K562 (cell line): ENCODE results near the gene DBT.

Source experiments
- BHLHE40 ChIP-seq: IDR thresholded peaks from 2 replicates; pipeline ENCODE4 v1.6.1; 2011; ENCODE audit warnings: low read length, improper control_type of control experiment
- EHMT2 ChIP-seq: fragments of 450-650 bp; IDR thresholded peaks from 2 replicates; pipeline ENCODE4 v1.6.1; 2018; ENCODE audit warnings: antibody characterized with exemption
- EZH2 ChIP-seq: IDR thresholded peaks from 2 replicates; pipeline ENCODE4 v1.6.1; 2012; ENCODE audit warnings: low read depth, mild to moderate bottlenecking, inconsistent platforms, low read length, borderline replicate concordance
- HIVEP1 ChIP-seq: fragments of 250-450 bp; sonication (Bioruptor Pico); IDR thresholded peaks from 2 replicates; pipeline ENCODE4 v1.4.0; 2020; ENCODE audit warnings: mild to moderate bottlenecking
- MAFK ChIP-seq: IDR thresholded peaks from 2 replicates; pipeline ENCODE4 v1.6.1; 2011; ENCODE audit warnings: low read length, improper control_type of control experiment
- NBN ChIP-seq: fragments of 450-650 bp; IDR thresholded peaks from 2 replicates; pipeline ENCODE4 v1.6.1; 2016; ENCODE audit warnings: low read depth, mild to moderate bottlenecking
- NCOA4 ChIP-seq: fragments of 450-650 bp; IDR thresholded peaks from 2 replicates; pipeline ENCODE4 v1.6.1; 2018; ENCODE audit warnings: mild to moderate bottlenecking; ENCODE audit not compliant: partially characterized antibody
- NFE2L1 ChIP-seq: fragments of 450-650 bp; IDR thresholded peaks from 2 replicates; pipeline ENCODE4 v1.6.1; 2016; ENCODE audit warnings: missing genetic modification characterization, low read depth, mild to moderate bottlenecking, missing compliant biosample characterization, moderate library complexity, borderline replicate concordance
- YY1 ChIP-seq, 3 experiments: IDR thresholded peaks; 2 replicates each; pipeline ENCODE4 v1.6.1; 2011; ENCODE audit warnings: low read length in 2 of 3, mild to moderate bottlenecking in 2 of 3, moderate library complexity in 2 of 3, borderline replicate concordance in 1 of 3, control low read depth in 1 of 3, low read depth in 1 of 3; ENCODE audit not compliant: insufficient read depth in 3 of 3, insufficient replicate concordance in 2 of 3, control insufficient read depth in 1 of 3, insufficient read length in 1 of 3; ENCODE audit errors: extremely low read depth in 1 of 3
- ZNF507 ChIP-seq: conservative IDR thresholded peaks from 2 replicates; pipeline ENCODE4 v1.6.1; 2017; ENCODE audit warnings: missing genetic modification characterization, missing compliant biosample characterization
- ZNF76 ChIP-seq: fragments of 250-450 bp; sonication (Bioruptor Pico); IDR thresholded peaks from 2 replicates; pipeline ENCODE4 v1.4.0; 2020; ENCODE audit warnings: mild to moderate bottlenecking, moderate library complexity, borderline replicate concordance
- TF ChIP-seq, protein P1 (sequence below), 3 experiments: IDR thresholded peaks in 2 of 3; conservative IDR thresholded peaks in 1 of 3; 2 replicates each; pipeline ENCODE4 v1.5.1; 2011 to 2012; ENCODE audit warnings: low read length in 3 of 3, mild to moderate bottlenecking in 3 of 3, control low read depth in 2 of 3, improper control_type of control experiment in 1 of 3, inconsistent platforms in 1 of 3, low read depth in 1 of 3, mixed read lengths in 1 of 3, moderate library complexity in 1 of 3; ENCODE audit not compliant: insufficient read depth in 2 of 3
- TF ChIP-seq, protein P2 (sequence below), 2 experiments: fragments of 450-650 bp; formaldehyde crosslinking in 1 of 2; IDR thresholded peaks; 2 replicates each; pipeline versions ENCODE4 v1.4.0 to v1.6.1; 2014 to 2020; ENCODE audit warnings: mild to moderate bottlenecking in 2 of 2, borderline replicate concordance in 1 of 2, low read depth in 1 of 2
- TF ChIP-seq, protein P3 (sequence below): fragments of 450-650 bp; IDR thresholded peaks from 2 replicates; pipeline ENCODE4 v1.6.1; 2016; ENCODE audit warnings: borderline replicate concordance

DNA sequence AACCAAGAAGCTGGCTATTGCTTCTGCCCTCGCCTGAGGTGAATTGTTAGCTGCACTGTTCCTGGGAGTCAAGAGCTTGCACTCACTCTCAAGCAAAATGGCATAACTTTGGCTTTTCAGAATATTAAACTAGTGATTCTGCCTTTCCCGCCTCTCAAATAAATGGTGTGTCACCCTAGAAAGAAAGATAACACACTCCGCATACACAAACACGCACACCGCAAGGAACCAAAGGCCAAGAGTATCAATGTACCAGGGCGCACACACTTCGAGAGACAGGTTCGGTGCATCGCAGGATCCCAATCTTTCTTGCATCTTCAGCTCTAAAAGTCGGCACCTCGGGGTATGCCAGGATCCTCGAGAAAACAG is 15.9 kb upstream of the DBT start:
- TF ChIP-seq YY1 (IDR thresholded peaks at IDR 0.05; ENCODE audit: borderline replicate concordance in 1 of 3, control insufficient read depth in 1 of 3, extremely low read depth in 1 of 3, insufficient read depth in 3 of 3, insufficient read length in 1 of 3, insufficient replicate concordance in 2 of 3, low read depth in 1 of 3, low read length in 2 of 3) = no peak
- TF ChIP-seq, protein P1, sequence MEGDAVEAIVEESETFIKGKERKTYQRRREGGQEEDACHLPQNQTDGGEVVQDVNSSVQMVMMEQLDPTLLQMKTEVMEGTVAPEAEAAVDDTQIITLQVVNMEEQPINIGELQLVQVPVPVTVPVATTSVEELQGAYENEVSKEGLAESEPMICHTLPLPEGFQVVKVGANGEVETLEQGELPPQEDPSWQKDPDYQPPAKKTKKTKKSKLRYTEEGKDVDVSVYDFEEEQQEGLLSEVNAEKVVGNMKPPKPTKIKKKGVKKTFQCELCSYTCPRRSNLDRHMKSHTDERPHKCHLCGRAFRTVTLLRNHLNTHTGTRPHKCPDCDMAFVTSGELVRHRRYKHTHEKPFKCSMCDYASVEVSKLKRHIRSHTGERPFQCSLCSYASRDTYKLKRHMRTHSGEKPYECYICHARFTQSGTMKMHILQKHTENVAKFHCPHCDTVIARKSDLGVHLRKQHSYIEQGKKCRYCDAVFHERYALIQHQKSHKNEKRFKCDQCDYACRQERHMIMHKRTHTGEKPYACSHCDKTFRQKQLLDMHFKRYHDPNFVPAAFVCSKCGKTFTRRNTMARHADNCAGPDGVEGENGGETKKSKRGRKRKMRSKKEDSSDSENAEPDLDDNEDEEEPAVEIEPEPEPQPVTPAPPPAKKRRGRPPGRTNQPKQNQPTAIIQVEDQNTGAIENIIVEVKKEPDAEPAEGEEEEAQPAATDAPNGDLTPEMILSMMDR (IDR thresholded peaks at IDR 0.05 in 2 of 3, conservative IDR thresholded peaks at IDR 0.05 in 1 of 3; ENCODE audit: insufficient read depth in 2 of 3, low read depth in 1 of 3, low read length in 3 of 3) = no peak
- no peak for TF ChIP-seq NCOA4
- no peak for TF ChIP-seq MAFK
- TF ChIP-seq ZNF76 (CRISPR knock-in tag) = no peak
- TF ChIP-seq EHMT2 = no peak
- no peak for TF ChIP-seq NBN
- no peak for TF ChIP-seq BHLHE40
- no peak for TF ChIP-seq NFE2L1 (tag)
- TF ChIP-seq, protein P2, sequence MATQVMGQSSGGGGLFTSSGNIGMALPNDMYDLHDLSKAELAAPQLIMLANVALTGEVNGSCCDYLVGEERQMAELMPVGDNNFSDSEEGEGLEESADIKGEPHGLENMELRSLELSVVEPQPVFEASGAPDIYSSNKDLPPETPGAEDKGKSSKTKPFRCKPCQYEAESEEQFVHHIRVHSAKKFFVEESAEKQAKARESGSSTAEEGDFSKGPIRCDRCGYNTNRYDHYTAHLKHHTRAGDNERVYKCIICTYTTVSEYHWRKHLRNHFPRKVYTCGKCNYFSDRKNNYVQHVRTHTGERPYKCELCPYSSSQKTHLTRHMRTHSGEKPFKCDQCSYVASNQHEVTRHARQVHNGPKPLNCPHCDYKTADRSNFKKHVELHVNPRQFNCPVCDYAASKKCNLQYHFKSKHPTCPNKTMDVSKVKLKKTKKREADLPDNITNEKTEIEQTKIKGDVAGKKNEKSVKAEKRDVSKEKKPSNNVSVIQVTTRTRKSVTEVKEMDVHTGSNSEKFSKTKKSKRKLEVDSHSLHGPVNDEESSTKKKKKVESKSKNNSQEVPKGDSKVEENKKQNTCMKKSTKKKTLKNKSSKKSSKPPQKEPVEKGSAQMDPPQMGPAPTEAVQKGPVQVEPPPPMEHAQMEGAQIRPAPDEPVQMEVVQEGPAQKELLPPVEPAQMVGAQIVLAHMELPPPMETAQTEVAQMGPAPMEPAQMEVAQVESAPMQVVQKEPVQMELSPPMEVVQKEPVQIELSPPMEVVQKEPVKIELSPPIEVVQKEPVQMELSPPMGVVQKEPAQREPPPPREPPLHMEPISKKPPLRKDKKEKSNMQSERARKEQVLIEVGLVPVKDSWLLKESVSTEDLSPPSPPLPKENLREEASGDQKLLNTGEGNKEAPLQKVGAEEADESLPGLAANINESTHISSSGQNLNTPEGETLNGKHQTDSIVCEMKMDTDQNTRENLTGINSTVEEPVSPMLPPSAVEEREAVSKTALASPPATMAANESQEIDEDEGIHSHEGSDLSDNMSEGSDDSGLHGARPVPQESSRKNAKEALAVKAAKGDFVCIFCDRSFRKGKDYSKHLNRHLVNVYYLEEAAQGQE (IDR thresholded peaks at IDR 0.05; ENCODE audit: borderline replicate concordance) = no peak; the same call in 1 of the 2 replicates
- TF ChIP-seq, protein P2 (CRISPR knock-in tag; IDR thresholded peaks at IDR 0.05; ENCODE audit: low read depth) = no peak
- no peak for TF ChIP-seq HIVEP1 (CRISPR knock-in tag)
- TF ChIP-seq, protein P3, sequence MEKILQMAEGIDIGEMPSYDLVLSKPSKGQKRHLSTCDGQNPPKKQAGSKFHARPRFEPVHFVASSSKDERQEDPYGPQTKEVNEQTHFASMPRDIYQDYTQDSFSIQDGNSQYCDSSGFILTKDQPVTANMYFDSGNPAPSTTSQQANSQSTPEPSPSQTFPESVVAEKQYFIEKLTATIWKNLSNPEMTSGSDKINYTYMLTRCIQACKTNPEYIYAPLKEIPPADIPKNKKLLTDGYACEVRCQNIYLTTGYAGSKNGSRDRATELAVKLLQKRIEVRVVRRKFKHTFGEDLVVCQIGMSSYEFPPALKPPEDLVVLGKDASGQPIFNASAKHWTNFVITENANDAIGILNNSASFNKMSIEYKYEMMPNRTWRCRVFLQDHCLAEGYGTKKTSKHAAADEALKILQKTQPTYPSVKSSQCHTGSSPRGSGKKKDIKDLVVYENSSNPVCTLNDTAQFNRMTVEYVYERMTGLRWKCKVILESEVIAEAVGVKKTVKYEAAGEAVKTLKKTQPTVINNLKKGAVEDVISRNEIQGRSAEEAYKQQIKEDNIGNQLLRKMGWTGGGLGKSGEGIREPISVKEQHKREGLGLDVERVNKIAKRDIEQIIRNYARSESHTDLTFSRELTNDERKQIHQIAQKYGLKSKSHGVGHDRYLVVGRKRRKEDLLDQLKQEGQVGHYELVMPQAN = no peak
- no peak for TF ChIP-seq ZNF507 (tag)
- TF ChIP-seq EZH2 = no peak
